Mammary epithelial cell (primary cell): ENCODE results near the gene PRICKLE2.

ENCODE experiments used
- CTCF ChIP-seq, 2 donors: IDR thresholded peaks in 1 of 2; conservative IDR thresholded peaks in 1 of 2; 2 replicates each; pipeline ENCODE4 v1.5.1; 2011 to 2012; ENCODE audit warnings: inconsistent platforms in 2 of 2, low read length in 2 of 2, mild to moderate bottlenecking in 2 of 2, control low read depth in 1 of 2, low read depth in 1 of 2; ENCODE audit not compliant: insufficient read depth in 1 of 2; ENCODE audit errors: extremely low read depth in 1 of 2
- EZH2 ChIP-seq: IDR thresholded peaks from 2 replicates; pipeline ENCODE4 v1.6.1; 2012; ENCODE audit warnings: low read length, inconsistent platforms, borderline replicate concordance

GRCh38 chr3:64255741-64256340 lies 30.6 kb upstream of the PRICKLE2 start:
- no peak for TF ChIP-seq EZH2
- no peak for TF ChIP-seq CTCF (conservative IDR thresholded peaks at IDR 0.05 in 1 of 2, IDR thresholded peaks at IDR 0.05 in 1 of 2; ENCODE audit: extremely low read depth in 1 of 2, insufficient read depth in 1 of 2, low read depth in 1 of 2, low read length in 2 of 2)
